HUES48 (cell line): ENCODE results near the gene TP73.

Experiments used
- H3K27ac ChIP-seq: one replicate; pipeline ENCODE4 v1.7.0; 2013; ENCODE audit warnings: low read depth, low read length, inconsistent platforms
- H3K27me3 ChIP-seq: 2 replicates; pipeline ENCODE4 v1.6.1; 2013; ENCODE audit warnings: mild to moderate bottlenecking, low read length; ENCODE audit not compliant: control insufficient read depth, insufficient read depth
- H3K36me3 ChIP-seq: 2 replicates; pipeline ENCODE4 v1.6.1; 2013; ENCODE audit warnings: low read length; ENCODE audit not compliant: control insufficient read depth, insufficient read depth
- H3K4me1 ChIP-seq: 2 replicates; pipeline ENCODE4 v1.6.1; 2013; ENCODE audit warnings: mild to moderate bottlenecking, low read length; ENCODE audit not compliant: control insufficient read depth, insufficient read depth
- H3K4me3 ChIP-seq: 2 replicates; pipeline ENCODE4 v1.5.1; 2013; ENCODE audit warnings: mild to moderate bottlenecking, low read depth, low read length
- H3K9ac ChIP-seq: 2 replicates; pipeline ENCODE4 v1.6.1; 2013; ENCODE audit warnings: mild to moderate bottlenecking, low read depth, low read length, moderate library complexity
- H3K9me3 ChIP-seq: 2 replicates; pipeline ENCODE4 v1.6.1; 2013; ENCODE audit warnings: low read length; ENCODE audit not compliant: control insufficient read depth, insufficient read depth

TP73 gene

DNA sequence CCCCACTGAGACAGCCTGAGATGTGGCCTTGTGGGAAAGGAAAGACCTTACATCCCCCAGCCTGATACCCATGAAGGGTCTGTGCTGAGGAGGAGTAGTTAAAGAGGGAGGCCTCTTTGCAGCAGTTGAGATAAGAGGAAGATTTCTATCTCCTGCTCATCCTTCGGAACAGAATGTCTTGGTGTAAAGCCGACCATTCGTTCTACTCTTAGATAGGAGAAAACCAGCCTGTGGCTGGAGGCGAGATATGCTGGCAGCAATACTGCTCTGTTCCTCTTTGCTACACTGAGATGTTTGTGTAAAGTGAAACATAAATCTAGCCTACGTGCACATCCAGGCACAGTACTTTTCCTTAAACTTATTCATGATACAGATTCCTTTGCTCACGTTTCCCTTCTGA lies 98.4 kb downstream of the TP73 start:
- Histone ChIP-seq H3K4me3 (no peak overlapping the region), H3K4me1 (peaks cover 6% of the 10 kb centered on the region), H3K36me3 (no peaks in the 10 kb centered on the region), H3K27me3 (peaks cover 5% of the 10 kb centered on the region; the same call in 1 of the 2 replicates), H3K9ac (no peak overlapping the region), H3K27ac (no peak overlapping the region), H3K9me3 (no peaks in the 10 kb centered on the region)

- Histone ChIP-seq H3K9ac (no peak within 1 kb of the TSS), H3K27ac (no peak within 1 kb of the TSS), H3K9me3 (no peaks in the 10 kb centered on the region), H3K4me1 (no peaks in the 10 kb centered on the region), H3K4me3 (no peak within 1 kb of the TSS), H3K36me3 (no peaks in the 10 kb centered on the region), H3K27me3 (peaks cover 5% of the 10 kb centered on the region; the same call in 1 of the 2 replicates)
Measured at GRCh38 chr1:3752400-3752945, 100.2 kb downstream of the TP73 start, which contains the start of gene CCDC27. Gene CCDC27 (plus strand): TSS chr1:3752450. CDS start chr1:3752482, 32 bp downstream.

DNA sequence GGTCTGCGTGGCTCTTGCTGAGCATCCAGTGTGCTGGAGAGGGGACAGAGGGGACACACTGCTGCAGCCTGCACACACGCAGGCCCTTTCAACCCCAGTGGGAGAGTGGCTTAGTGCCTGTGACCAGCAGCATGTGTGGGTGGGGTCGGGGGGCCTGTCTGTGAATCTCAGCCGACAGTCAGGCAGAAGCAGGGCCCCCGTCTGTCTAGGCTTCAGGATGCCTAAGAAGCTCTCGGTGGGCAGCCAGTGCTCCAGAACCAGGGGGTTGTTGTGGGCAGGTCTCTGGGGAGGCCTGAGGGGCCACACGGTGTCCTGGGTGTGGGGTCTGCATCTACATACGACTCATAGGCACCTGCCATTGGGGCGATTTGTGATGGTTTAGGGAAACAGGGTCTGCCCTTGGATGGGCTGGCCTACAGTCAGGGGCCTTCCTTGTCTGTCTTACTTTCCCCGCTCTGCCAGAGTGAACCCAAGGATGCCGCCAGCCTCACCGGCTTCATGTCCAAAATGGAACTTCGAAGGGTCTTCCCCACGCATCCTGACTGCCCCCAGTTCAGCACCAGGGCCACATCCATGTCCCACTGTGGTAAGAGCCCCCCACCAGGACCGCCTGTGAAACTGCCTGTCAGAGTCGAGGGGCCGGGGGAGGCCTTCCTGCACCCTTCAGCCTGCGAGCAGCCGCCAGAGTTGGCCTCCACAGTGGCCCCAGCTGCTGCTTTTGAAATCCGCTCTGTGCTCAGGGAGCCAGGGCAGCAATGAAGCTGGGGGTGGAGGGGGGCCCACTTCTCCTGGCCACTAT lies 101.5 kb downstream of the TP73 start:
- Histone ChIP-seq H3K9ac (no peak overlapping the region), H3K4me1 (no peaks in the 10 kb centered on the region), H3K9me3 (no peaks in the 10 kb centered on the region), H3K36me3 (no peaks in the 10 kb centered on the region), H3K27me3 (peaks cover 5% of the 10 kb centered on the region; the same call in 1 of the 2 replicates), H3K4me3 (no peak overlapping the region), H3K27ac (no peak overlapping the region)

DNA sequence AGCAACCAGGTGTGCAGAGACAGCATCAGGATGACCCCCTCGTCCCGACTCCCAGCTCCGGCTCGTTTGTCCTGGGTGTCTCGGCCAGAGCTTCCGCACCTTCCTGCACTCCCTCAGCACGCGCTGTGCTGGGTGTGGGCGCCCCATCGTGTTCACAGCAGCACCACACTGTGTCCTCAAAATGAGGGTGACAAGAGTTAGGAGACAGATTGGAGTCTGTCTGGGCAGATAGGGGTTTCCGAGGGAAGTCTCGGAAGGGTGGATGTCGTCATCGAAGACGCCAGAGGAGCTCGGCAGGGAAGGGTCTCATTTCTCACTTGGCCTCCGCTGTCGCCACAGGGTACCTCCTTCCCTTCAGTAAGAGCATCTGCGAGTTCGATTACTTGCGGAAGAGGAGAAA lies 104.1 kb downstream of the TP73 start:
- no peak overlapping the region for H3K9ac ChIP-seq
- no peaks in the 10 kb centered on the region for H3K36me3 ChIP-seq

DNA sequence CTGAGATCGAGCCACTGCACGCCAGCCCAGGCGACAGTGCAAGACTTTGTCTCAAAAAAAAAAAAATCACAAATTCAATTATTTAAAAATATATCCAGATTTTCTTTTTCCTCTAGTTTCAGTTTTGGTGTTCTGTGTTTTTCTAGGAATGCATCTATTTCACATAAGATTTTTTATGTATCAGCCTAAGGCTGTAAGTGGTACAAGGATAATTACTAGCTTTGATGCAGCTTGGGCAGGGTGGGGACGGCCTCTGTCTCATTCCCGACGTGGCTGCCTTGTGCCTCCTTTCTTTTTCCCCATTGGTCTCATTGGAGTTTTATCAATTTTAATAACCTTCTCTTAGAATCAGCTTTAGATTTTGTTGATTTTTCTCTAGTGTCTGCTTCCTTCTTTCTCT lies 106.8 kb downstream of the TP73 start:
- H3K27me3 ChIP-seq: peaks cover 14% of the 10 kb centered on the region; the same call in 1 of the 2 replicates
- H3K9ac ChIP-seq: no peak overlapping the region
- H3K4me3 ChIP-seq: no peak overlapping the region
- H3K4me1 ChIP-seq: no peaks in the 10 kb centered on the region
- H3K36me3 ChIP-seq: no peaks in the 10 kb centered on the region
- H3K9me3 ChIP-seq: no peaks in the 10 kb centered on the region
- no peak overlapping the region for H3K27ac ChIP-seq

More for the DNA sequence above, 104.1 kb downstream of the TP73 start:
- H3K27ac ChIP-seq: no peak overlapping the region
- no peaks in the 10 kb centered on the region for H3K4me1 ChIP-seq
- no peak overlapping the region for H3K4me3 ChIP-seq
- no peaks in the 10 kb centered on the region for H3K9me3 ChIP-seq
- peaks cover 14% of the 10 kb centered on the region; the same call in 1 of the 2 replicates for H3K27me3 ChIP-seq

- Histone ChIP-seq H3K9ac (no peak overlapping the region), H3K27ac (no peak overlapping the region), H3K4me3 (no peak overlapping the region), H3K27me3 (peaks cover 14% of the 10 kb centered on the region; the same call in 1 of the 2 replicates), H3K4me1 (no peaks in the 10 kb centered on the region), H3K36me3 (no peaks in the 10 kb centered on the region), H3K9me3 (no peaks in the 10 kb centered on the region)
Measured at GRCh38 chr1:3759796-3760195, 107.5 kb downstream of the TP73 start.

- Histone ChIP-seq H3K9ac (no peak overlapping the region), H3K27me3 (peaks cover 14% of the 10 kb centered on the region), H3K36me3 (no peaks in the 10 kb centered on the region), H3K4me3 (no peak overlapping the region), H3K4me1 (no peaks in the 10 kb centered on the region), H3K9me3 (no peaks in the 10 kb centered on the region), H3K27ac (no peak overlapping the region)
Measured at GRCh38 chr1:3761296-3762010, 109.1 kb downstream of the TP73 start.

GRCh38 chr1:3762151-3762872 lies 110.0 kb downstream of the TP73 start:
- peaks cover 14% of the 10 kb centered on the region for H3K27me3 ChIP-seq
- no peak overlapping the region for H3K27ac ChIP-seq
- H3K4me1 ChIP-seq: no peaks in the 10 kb centered on the region
- H3K36me3 ChIP-seq: no peaks in the 10 kb centered on the region
- H3K9me3 ChIP-seq: no peaks in the 10 kb centered on the region
- no peak overlapping the region for H3K9ac ChIP-seq
- H3K4me3 ChIP-seq: no peak overlapping the region

GRCh38 chr1:3762873-3763228 lies 110.5 kb downstream of the TP73 start:
- Histone ChIP-seq H3K9ac (no peak overlapping the region), H3K9me3 (no peaks in the 10 kb centered on the region), H3K4me3 (no peak overlapping the region), H3K36me3 (no peaks in the 10 kb centered on the region), H3K27ac (no peak overlapping the region), H3K27me3 (peaks cover 14% of the 10 kb centered on the region), H3K4me1 (no peaks in the 10 kb centered on the region)

- H3K27me3 ChIP-seq: peaks cover 14% of the 10 kb centered on the region
- H3K27ac ChIP-seq: no peak overlapping the region
- no peak overlapping the region for H3K9ac ChIP-seq
- no peaks in the 10 kb centered on the region for H3K36me3 ChIP-seq
- no peaks in the 10 kb centered on the region for H3K4me1 ChIP-seq
- no peak overlapping the region for H3K4me3 ChIP-seq
- no peaks in the 10 kb centered on the region; the same call in 1 of the 2 replicates for H3K9me3 ChIP-seq
Measured at GRCh38 chr1:3763351-3764125, 111.2 kb downstream of the TP73 start.
